BE2C (cell line): Measurements from ENCODE around the gene PBX3.

Source experiments
- DNase-seq: peaks from one replicate; pipeline ENCODE4 v3.0.0-alpha.2; 2020
- H3K27me3 ChIP-seq: fragments of 250-450 bp; sonication (Bioruptor Pico); 2 replicates; pipeline ENCODE4 v1.5.1; 2020; ENCODE audit warnings: mild to moderate bottlenecking
- H3K36me3 ChIP-seq: fragments of 250-450 bp; sonication (Bioruptor Pico); 2 replicates; pipeline ENCODE4 v1.5.1; 2020; ENCODE audit warnings: mild to moderate bottlenecking
- H3K4me1 ChIP-seq: fragments of 250-450 bp; sonication (Bioruptor Pico); 2 replicates; pipeline ENCODE4 v1.5.1; 2020
- H3K4me3 ChIP-seq: 2 replicates; pipeline ENCODE4 v1.5.1; 2011; ENCODE audit warnings: low read depth, low read length
- H3K9me3 ChIP-seq: fragments of 250-450 bp; sonication (Bioruptor Pico); 2 replicates; pipeline ENCODE4 v1.5.1; 2020
- TF ChIP-seq, protein P1 (sequence below): IDR thresholded peaks from 2 replicates; pipeline ENCODE4 v1.5.1; 2012; ENCODE audit warnings: mild to moderate bottlenecking, low read depth, low read length

The PBX3 gene

DNA sequence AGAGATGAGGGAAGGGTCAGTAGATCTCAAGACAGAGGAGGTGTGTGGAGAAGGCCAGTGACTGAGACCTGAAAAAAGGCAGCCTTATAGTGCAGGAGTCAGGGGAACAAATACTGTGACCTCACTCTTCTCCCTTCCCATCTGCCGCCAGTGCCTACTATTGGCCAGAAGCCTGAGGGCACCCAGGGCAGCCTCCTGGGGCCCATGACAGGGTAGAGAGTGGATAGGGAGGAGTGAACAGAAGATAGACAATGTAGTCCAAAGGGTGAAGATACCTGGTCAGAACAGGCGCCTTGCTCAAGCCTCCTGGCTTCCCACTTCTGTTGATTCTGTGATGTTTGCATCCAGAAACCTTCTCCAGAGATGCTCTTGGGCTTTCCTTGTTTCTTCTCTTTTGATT, 196.7 kb downstream of the PBX3 start:
- TF ChIP-seq, protein P1, sequence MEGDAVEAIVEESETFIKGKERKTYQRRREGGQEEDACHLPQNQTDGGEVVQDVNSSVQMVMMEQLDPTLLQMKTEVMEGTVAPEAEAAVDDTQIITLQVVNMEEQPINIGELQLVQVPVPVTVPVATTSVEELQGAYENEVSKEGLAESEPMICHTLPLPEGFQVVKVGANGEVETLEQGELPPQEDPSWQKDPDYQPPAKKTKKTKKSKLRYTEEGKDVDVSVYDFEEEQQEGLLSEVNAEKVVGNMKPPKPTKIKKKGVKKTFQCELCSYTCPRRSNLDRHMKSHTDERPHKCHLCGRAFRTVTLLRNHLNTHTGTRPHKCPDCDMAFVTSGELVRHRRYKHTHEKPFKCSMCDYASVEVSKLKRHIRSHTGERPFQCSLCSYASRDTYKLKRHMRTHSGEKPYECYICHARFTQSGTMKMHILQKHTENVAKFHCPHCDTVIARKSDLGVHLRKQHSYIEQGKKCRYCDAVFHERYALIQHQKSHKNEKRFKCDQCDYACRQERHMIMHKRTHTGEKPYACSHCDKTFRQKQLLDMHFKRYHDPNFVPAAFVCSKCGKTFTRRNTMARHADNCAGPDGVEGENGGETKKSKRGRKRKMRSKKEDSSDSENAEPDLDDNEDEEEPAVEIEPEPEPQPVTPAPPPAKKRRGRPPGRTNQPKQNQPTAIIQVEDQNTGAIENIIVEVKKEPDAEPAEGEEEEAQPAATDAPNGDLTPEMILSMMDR, result no peak

DNA sequence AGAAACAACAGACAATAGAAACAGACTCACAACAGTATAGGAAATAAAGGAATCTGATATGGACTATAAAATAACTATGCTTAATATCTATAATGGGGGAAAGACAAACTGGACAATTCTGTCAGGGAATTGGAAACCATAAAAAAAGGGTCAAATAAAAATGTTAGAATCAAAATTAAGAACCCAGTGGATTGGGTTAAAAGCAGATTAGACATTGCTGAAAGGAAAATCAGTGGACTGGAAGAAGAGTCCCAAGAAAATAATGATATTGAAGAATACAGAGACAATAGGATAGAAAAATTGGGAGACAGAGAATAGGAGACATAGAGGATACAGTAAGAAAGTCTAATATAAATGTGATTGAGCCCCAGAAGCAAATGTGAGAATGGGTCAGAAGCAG, 199.2 kb downstream of the PBX3 start:
- Histone ChIP-seq H3K4me3 (no peak overlapping the region), H3K9me3 (no peaks in the 10 kb centered on the region; the same call in 1 of the 2 replicates), H3K27me3 (no peaks in the 10 kb centered on the region), H3K4me1 (no peaks in the 10 kb centered on the region), H3K36me3 (no peaks in the 10 kb centered on the region; the same call in none of the 2 replicates)
- TF ChIP-seq, protein P1, result no peak
- no peak for DNase-seq

More for the DNA sequence above, 196.7 kb downstream of the PBX3 start:
- H3K27me3 ChIP-seq, result no peaks in the 10 kb centered on the region
- H3K4me1 ChIP-seq, result no peaks in the 10 kb centered on the region
- H3K9me3 ChIP-seq, result no peaks in the 10 kb centered on the region; the same call in 1 of the 2 replicates
- no peak overlapping the region for H3K4me3 ChIP-seq
- no peak for DNase-seq
- H3K36me3 ChIP-seq, result no peaks in the 10 kb centered on the region; the same call in none of the 2 replicates

DNA sequence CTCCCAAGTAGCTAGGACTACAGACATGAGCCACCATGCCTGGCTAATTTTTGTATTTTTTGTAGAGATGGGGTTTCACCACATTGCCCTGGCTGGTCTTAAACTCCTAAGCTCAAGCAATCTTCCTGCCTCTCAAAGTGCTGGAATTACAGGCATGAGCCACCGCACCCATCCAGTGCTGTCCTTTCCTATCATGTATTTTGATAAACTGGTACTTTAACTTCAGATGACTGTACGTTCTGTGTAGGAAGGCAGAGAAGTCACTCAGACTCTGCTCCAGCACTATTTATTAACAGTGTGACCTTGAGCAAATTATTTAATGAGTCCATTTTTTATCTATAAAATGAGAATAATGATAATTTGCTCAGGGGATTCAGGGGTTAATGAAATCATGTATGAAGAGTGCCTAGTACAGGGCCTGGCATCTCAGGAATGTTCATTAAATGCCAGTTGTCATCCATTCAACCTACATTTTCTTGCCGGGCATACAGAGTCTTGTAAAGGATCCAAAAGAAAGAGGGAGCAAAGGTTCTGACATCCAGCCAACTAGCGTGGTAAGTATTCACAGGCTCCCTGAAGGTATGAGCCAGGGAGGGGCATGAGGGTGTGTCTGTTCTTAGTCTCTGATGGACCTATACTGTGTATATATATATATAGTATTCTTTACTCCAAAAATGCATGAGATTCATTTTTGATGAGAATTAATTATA, 201.9 kb downstream of the PBX3 start:
- Histone ChIP-seq H3K4me1 (no peaks in the 10 kb centered on the region), H3K36me3 (no peaks in the 10 kb centered on the region), H3K9me3 (no peaks in the 10 kb centered on the region; the same call in 1 of the 2 replicates), H3K4me3 (no peak overlapping the region), H3K27me3 (no peaks in the 10 kb centered on the region)
- no peak for DNase-seq
- TF ChIP-seq, protein P1, result no peak

DNA sequence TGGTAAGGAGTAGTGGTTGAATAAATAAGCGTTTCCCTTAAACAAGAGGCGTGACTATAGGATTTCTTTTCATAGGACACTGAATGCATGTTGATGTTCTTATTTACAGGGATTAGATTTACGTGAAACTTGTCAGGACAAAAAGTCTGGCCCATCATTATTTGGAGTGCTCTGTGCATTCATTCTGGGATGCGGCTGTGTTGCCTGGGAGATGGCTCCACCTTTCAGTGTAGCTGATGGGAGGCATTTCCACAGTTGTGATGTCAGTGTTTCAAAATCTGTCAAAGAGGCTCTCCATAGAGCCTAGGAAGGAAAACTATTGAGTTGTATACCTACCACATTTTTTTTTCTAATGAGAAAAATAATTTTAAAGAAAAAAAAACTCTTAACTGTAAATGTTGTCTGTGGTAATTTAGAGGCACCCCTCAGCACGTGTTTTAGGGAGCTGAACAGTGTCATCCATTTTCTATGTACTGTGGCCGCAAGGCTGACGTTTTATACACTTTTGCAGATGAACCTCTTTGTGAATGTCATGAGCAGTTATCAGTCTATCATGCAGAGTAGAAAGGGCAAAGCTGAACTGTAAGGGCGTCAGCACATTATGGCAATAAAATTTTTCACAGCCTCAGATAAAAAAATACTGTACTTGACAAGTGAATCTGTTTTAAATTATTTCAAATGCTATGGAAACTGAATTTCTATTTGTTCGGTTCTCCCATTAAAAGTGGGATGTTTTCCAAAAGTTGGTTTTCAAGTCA, 202.7 kb downstream of the PBX3 start:
- H3K9me3 ChIP-seq, result no peaks in the 10 kb centered on the region; the same call in 1 of the 2 replicates
- H3K4me3 ChIP-seq, result no peak overlapping the region
- H3K36me3 ChIP-seq, result no peaks in the 10 kb centered on the region
- no peaks in the 10 kb centered on the region for H3K4me1 ChIP-seq
- no peak for DNase-seq
- H3K27me3 ChIP-seq, result no peaks in the 10 kb centered on the region
- TF ChIP-seq, protein P1, result no peak

DNA sequence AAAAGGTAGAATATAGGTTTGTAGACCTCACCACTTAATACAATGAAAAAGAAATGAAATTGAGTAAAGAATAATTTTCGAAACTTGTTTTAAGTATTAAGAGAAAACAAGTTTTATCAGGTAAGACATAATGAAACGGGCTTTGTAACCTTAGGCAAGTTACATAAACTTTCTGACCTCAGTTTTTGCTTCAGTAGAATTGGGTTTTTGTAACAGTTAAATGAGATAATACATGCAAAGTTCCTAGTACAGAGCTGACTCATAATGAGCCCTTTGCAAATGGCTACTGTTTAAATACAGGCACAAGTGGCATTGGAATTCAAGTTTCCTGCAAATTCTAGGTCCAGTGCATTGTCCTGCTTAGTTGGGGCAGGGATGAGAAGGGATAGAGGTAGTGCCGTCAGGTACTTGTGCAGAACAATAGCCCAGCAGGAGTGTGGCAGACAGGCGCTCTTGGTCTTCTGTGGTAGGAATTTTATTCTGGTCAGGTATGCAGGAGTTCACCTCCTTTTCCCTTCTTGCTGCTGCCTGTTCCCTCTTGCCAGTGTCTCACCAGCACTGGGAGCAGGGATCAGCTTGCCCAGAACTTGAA, 203.8 kb downstream of the PBX3 start:
- H3K27me3 ChIP-seq, result no peaks in the 10 kb centered on the region
- H3K4me1 ChIP-seq, result peaks cover 8% of the 10 kb centered on the region
- TF ChIP-seq, protein P1, result no peak
- H3K36me3 ChIP-seq, result no peaks in the 10 kb centered on the region
- DNase-seq, result no peak
- no peak overlapping the region for H3K4me3 ChIP-seq
- no peaks in the 10 kb centered on the region for H3K9me3 ChIP-seq
